Ovary (tissue), 9 donors: ENCODE results near the gene GNL2. TPM values are rescaled to one million over a fixed set of nuclear protein-coding genes. Genes with fewer than 3 reads are reported as not detected.
A peak's percentile ranks its signal among the peaks of the same experiment; 100 is the strongest.

ENCODE experiments used
- DNase-seq, 5 donors: peaks; one replicate each; pipeline ENCODE4 v3.0.0-alpha.2; 2019 to 2020
- H3K27ac ChIP-seq, 2 donors: fragments of 200-600 bp; one replicate each; pipeline versions ENCODE4 v1.5.1 to v1.8.0; 2019 to 2022
- H3K27me3 ChIP-seq: fragments of 200-600 bp; one replicate; pipeline ENCODE4 v1.8.0; 2022
- H3K36me3 ChIP-seq: fragments of 200-600 bp; sonication (generic); one replicate; pipeline ENCODE4 v1.5.1; 2019
- H3K4me1 ChIP-seq: one replicate; pipeline ENCODE4 v1.8.1; 2013; ENCODE audit warnings: mild to moderate bottlenecking, moderate library complexity; ENCODE audit not compliant: insufficient read depth
- H3K4me3 ChIP-seq: fragments of 200-600 bp; sonication (generic); one replicate; pipeline ENCODE4 v1.5.1; 2017
- H3K9me3 ChIP-seq, 2 donors: fragments of 200-600 bp in 1 of 2; sonication (generic) in 1 of 2; one replicate each; pipeline versions ENCODE4 v1.5.1 to v1.8.1; 2013 to 2019; ENCODE audit warnings: mild to moderate bottlenecking in 1 of 2, moderate library complexity in 1 of 2
- EP300 ChIP-seq: sonication (generic); formaldehyde crosslinking; IDR thresholded peaks from one replicate; pipeline ENCODE4 v1.6.1; 2017; ENCODE audit warnings: antibody characterized with exemption
- POLR2A ChIP-seq: fragments of 450-650 bp; IDR thresholded peaks from one replicate; pipeline ENCODE4 v1.6.1; 2017; ENCODE audit warnings: antibody characterized with exemption, mild to moderate bottlenecking, moderate library complexity
- WGBS, 3 donors: extraction: QIAGEN DNeasy Blood & Tissue Kit in 1 of 3; methylation state at CpG; one replicate each; pipeline versions ENCODE4 v1.1.5 to v1.1.7; 2013 to 2017; 5-methylcytosine and 5-hydroxymethylcytosine counted together
- intact Hi-C, 4 donors: fragments of 100-400 bp; cut with DNase I; formaldehyde crosslinking; loops; one replicate each; pipeline versions ENCODE4 v1.11.0 to v1.15.1; 2022 to 2023
- polyA plus RNA-seq, 2 donors: library from polyadenylated mRNA; stranded (reverse); fragments of 200-250 nt in 1 of 2; fragments of 350-450 nt in 1 of 2; fragmentation: Illumina TruSeq in 1 of 2; extraction: RNeasy Lipid Tissue Mini Kit (QIAGEN cat#74804) in 1 of 2; gene quantifications; one replicate each; pipeline ENCODE4 v1.2.3, GENCODE V29; 2013 to 2014
- total RNA-seq, 7 donors: library from RNA; depleted of rRNA in 2 of 7; stranded (reverse); fragments of >200 nt in 2 of 7; fragmentation: NEBNext Ultra II Directional in 3 of 7; extraction: Animal tissue kit (Norgen Biotek cat#: 25700) in 3 of 7; gene quantifications; one replicate each; pipeline versions ENCODE4 v1.1.0 to v1.2.4, GENCODE V29; 2016 to 2023
- TF ChIP-seq, protein P1 (sequence below), 3 donors: fragments of 450-650 bp in 2 of 3; fragments of 200-600 bp in 1 of 3; IDR thresholded peaks; one replicate each; pipeline versions ENCODE4 v1.5.1 to v1.8.0; 2016 to 2022; ENCODE audit warnings: antibody characterized with exemption in 3 of 3, mild to moderate bottlenecking in 1 of 3
- donor health status: DM: no; HTN: no; CAD: no; lungs with moderate emphysema.
- donor health status: DM: no; HTN: no; CAD: no.
- donor health status: Bipolar disorder and iron deficiency.
- donor health status: DM: yes; HTN: yes; CAD: no.
- donor health status: DM: no; HTN: no; CAD: no.
- donor health status: DM: yes; HTN: yes; CAD: no.

The GNL2 gene
- total and polyA plus RNA-seq, 9 donors, result 22.3 to 44.5 (median 31.7) TPM

DNA sequence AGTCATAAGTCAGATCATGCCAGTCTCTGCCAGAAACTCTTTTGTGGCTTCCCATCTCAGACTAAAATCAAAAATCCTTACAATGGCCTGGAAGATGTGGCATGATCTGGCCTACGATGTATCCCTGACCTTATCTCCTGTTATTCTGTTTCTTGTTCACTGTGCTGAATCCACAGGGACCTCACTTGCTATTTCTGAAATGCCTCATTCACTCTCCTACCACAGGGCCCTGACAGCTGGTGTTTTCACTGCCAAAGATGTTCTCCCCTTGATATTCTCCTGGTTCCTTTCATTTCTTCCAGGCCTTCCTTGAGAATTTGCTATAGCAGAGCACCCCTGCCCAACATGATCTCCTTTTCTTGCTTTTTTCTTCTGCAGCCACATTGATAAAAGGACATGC, 37.3 kb downstream of the GNL2 start:
- no peak for DNase-seq
- intact Hi-C loops, result no loop called here

DNA sequence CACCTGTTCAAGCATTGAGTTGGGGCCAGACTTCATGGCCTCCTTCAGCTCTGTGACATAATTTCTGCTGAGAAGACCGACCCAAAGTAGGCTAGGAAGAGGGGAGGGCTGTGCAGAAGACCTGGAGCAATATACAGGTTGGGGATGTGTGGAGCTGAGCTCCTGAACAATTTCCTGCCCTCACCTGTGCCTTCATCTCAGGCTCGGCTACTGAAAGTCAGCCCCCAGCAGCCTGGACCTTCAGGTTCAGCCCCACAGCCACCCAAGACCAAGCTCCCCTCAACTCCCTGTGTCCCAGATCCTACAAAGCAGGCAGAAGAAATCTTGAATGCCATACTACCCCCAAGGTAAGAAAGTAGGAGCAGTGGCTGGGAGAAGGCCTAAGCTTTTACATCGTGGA, 38.3 kb downstream of the GNL2 start:
- no peak for TF ChIP-seq EP300
- Histone ChIP-seq H3K4me3 (peak overlapping the region; percentile 36), H3K4me1 (peaks cover 9% of the 10 kb centered on the region), H3K9me3 (no peaks in the 10 kb centered on the region), H3K27me3 (no peaks in the 10 kb centered on the region), H3K36me3 (no peaks in the 10 kb centered on the region), H3K27ac (peak overlapping the region in 1 of 2 donors; percentile 53)
- WGBS, 3 donors, result 70 to 80% (median 74%) methylated on average over 3 of the region's 3 CpGs
- no peak for DNase-seq
- intact Hi-C loops, result no loop called here

More for the DNA sequence above, 37.3 kb downstream of the GNL2 start:
- 75 to 88% (median 78%) methylated on average over 1 of the region's 1 CpG for WGBS, 3 donors
- Histone ChIP-seq H3K4me3 (no peak overlapping the region), H3K9me3 (no peaks in the 10 kb centered on the region), H3K27ac (no peak overlapping the region), H3K27me3 (no peaks in the 10 kb centered on the region), H3K36me3 (no peaks in the 10 kb centered on the region), H3K4me1 (peaks cover 5% of the 10 kb centered on the region)
- no peak for TF ChIP-seq POLR2A
- TF ChIP-seq, protein P1, sequence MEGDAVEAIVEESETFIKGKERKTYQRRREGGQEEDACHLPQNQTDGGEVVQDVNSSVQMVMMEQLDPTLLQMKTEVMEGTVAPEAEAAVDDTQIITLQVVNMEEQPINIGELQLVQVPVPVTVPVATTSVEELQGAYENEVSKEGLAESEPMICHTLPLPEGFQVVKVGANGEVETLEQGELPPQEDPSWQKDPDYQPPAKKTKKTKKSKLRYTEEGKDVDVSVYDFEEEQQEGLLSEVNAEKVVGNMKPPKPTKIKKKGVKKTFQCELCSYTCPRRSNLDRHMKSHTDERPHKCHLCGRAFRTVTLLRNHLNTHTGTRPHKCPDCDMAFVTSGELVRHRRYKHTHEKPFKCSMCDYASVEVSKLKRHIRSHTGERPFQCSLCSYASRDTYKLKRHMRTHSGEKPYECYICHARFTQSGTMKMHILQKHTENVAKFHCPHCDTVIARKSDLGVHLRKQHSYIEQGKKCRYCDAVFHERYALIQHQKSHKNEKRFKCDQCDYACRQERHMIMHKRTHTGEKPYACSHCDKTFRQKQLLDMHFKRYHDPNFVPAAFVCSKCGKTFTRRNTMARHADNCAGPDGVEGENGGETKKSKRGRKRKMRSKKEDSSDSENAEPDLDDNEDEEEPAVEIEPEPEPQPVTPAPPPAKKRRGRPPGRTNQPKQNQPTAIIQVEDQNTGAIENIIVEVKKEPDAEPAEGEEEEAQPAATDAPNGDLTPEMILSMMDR (IDR thresholded peaks at IDR 0.05), result no peak
- TF ChIP-seq EP300, result no peak

DNA sequence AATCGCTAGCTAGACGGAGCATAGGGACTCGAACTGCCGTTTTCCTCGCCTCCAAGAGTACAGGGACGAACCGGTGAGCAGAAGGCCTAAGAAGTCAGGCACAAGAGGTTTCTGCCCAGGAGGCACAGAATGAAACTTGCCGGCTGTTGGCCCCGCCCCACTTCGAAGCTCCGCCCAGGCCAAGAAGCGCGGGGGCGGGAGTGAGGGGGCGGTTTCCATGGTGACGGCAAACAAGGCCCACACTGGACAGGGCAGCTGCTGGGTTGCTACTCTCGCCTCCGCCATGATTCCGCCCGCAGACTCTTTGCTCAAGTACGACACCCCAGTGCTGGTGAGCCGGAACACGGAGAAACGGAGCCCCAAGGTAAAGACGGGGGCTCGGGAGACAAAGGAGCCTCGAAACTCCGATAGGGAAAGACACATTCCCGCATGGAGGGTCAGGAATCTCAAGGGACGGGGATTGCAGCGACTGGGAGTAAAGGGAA, 39.0 kb downstream of the GNL2 start, which contains the start of gene DNALI1:
Gene DNALI1, plus strand, starts transcription at position 229 of the 485 bp plus-strand sequence. Its CDS starts 55 bp downstream, at position 284.
- TF ChIP-seq POLR2A, result peak; percentile 45
- TF ChIP-seq, protein P1 (IDR thresholded peaks at IDR 0.05), result no peak
- no peak for TF ChIP-seq EP300
- peak; percentile 90 to 96 (median 94) for DNase-seq
- Histone ChIP-seq H3K4me1 (peaks cover 9% of the 10 kb centered on the region), H3K27ac (peak within 1 kb of the TSS in 1 of 2 donors; percentile 53), H3K9me3 (no peaks in the 10 kb centered on the region), H3K36me3 (no peaks in the 10 kb centered on the region), H3K4me3 (peak within 1 kb of the TSS; percentile 36), H3K27me3 (no peaks in the 10 kb centered on the region)
- intact Hi-C loops, result no loop called here
- WGBS, 3 donors, result 2% methylated on average over 31 of the region's 31 CpGs

DNA sequence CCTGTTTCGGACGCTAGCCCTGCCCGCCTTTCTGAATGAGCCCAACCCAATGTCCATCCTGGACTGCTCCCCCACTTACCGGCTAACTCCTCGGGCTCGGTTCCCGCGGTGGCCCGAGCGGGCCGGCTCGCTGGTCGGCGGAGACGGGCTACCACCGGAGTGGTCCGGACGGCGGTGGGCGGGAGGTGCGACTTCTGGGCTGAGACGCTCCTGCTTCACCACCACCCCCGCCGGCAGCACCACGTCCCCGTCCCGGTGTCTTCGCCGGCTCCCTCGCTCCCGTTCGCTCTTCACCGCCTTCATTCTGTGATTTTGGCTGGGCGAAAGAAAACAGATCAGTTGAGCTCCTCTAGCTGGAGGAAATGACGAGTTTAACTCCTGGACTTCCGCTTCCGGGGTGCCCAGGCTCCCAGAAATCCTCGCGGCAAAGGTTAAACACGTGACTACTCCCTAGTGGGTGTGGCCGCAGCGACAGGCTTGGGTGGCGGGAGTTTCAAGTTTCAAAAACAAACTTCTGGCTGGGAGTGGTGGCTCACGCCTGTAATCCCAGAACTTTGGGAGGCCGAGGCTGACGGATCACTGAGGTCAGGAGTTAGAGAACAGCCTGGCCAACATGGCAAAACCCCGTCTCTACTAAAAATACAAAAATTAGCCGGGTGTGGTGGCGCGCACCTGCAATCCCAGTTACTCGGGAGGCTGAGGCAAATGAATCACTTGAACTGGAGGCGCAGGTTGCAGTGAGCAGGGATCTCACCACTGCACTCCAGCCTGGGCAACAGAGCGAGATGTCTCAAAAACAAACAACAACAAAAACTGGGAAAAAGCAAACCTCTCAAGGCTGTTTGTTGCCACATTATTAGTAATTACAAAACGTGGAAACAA, 41.6 kb downstream of the GNL2 start, which contains the start of gene SNIP1:
Gene SNIP1, minus strand, starts transcription at position 367 of the 882 bp plus-strand sequence. Its CDS starts 64 bp downstream, at position 303.
- Histone ChIP-seq H3K36me3 (no peaks in the 10 kb centered on the region), H3K4me3 (peak within 1 kb of the TSS; percentile 94), H3K4me1 (peaks cover 8% of the 10 kb centered on the region), H3K27ac (peak within 1 kb of the TSS in 1 of 2 donors; percentile 52), H3K27me3 (no peaks in the 10 kb centered on the region), H3K9me3 (no peaks in the 10 kb centered on the region)
- peak; percentile 89 to 93 (median 89) for DNase-seq
- WGBS, 3 donors, result 10 to 13% (median 11%) methylated on average over 52 to 54 of the region's 54 CpGs
- TF ChIP-seq, protein P1 (IDR thresholded peaks at IDR 0.05), result peak in 1 of 3 donors; percentile 8
- TF ChIP-seq EP300 (no peak), POLR2A (peak; percentile 76)
- intact Hi-C loops, result no loop called here
